SU-DHL-6 (cell line): ENCODE results near the gene ARIH1.
"Not testable (repeated sequence)": the region's sequence is repeated elsewhere in the genome, so short reads cannot be mapped to it uniquely, and the experiment has no call there.

Experiments used
- H2AFZ ChIP-seq: fragments of 200-600 bp; sonication (generic); 2 replicates; pipeline ENCODE4 v1.6.1; 2014; ENCODE audit warnings: low read depth, mild to moderate bottlenecking, moderate library complexity, mixed read lengths, antibody characterized with exemption, low read length; ENCODE audit not compliant: severe bottlenecking
- H3F3A ChIP-seq: fragments of 200-600 bp; shearing (Covaris generic); 2 replicates; pipeline ENCODE4 v1.6.0; 2016; ENCODE audit warnings: antibody characterized with exemption, mild to moderate bottlenecking; ENCODE audit not compliant: insufficient read depth
- H3K27ac ChIP-seq: fragments of 200-600 bp; sonication (generic); 2 replicates; pipeline ENCODE4 v1.5.1; 2016; ENCODE audit warnings: low read depth, mild to moderate bottlenecking, low read length, moderate library complexity, mixed read lengths
- H3K27me3 ChIP-seq: fragments of 200-600 bp; sonication (generic), shearing (Covaris generic); 2 replicates; pipeline ENCODE4 v1.6.0; 2014; ENCODE audit warnings: mild to moderate bottlenecking, low read length
- H3K36me3 ChIP-seq: fragments of 200-600 bp; sonication (generic); 2 replicates; pipeline ENCODE4 v1.6.1; 2014; ENCODE audit warnings: mild to moderate bottlenecking, low read length, mixed read lengths
- H3K4me2 ChIP-seq: fragments of 300-600, 200-600 bp; shearing (Covaris generic), sonication (generic); 2 replicates; pipeline ENCODE4 v1.6.0; 2014; ENCODE audit warnings: low read length, low read depth, mild to moderate bottlenecking; ENCODE audit not compliant: poor library complexity, severe bottlenecking
- H3K4me3 ChIP-seq: fragments of 200-600 bp; sonication (generic); 2 replicates; pipeline ENCODE4 v1.5.1; 2014; ENCODE audit warnings: antibody characterized with exemption, low read length, mild to moderate bottlenecking, mixed read lengths; ENCODE audit not compliant: insufficient read depth, poor library complexity, severe bottlenecking
- H3K79me2 ChIP-seq: fragments of 200-600 bp; sonication (generic); 2 replicates; pipeline ENCODE4 v1.6.1; 2014; ENCODE audit warnings: mild to moderate bottlenecking, low read length, moderate library complexity; ENCODE audit not compliant: insufficient read depth
- H3K9ac ChIP-seq: fragments of 200-600 bp; sonication (generic); 2 replicates; pipeline ENCODE4 v1.7.0; 2014; ENCODE audit warnings: mild to moderate bottlenecking, low read length
- H3K9me2 ChIP-seq: fragments of 200-600 bp; sonication (generic); replicated peaks from 2 replicates; pipeline ENCODE4 v1.6.1; 2014; ENCODE audit warnings: low read length; ENCODE audit not compliant: insufficient read depth
- H3K9me3 ChIP-seq: fragments of 200-600 bp; sonication (generic); 2 replicates; pipeline ENCODE4 v1.6.1; 2014; ENCODE audit warnings: low read length, mixed read lengths; ENCODE audit not compliant: insufficient read depth
- H4K20me1 ChIP-seq: fragments of 200-600 bp; sonication (generic); 2 replicates; pipeline ENCODE4 v1.6.1; 2014; ENCODE audit warnings: low read depth, mild to moderate bottlenecking, antibody characterized with exemption, low read length, moderate library complexity, mixed read lengths
- EZH2phosphoT487 ChIP-seq: fragments of 200-600 bp; sonication (generic), shearing (Covaris generic); conservative IDR thresholded peaks from 2 replicates; pipeline ENCODE4 v1.6.1; 2018; ENCODE audit warnings: mild to moderate bottlenecking, antibody characterized with exemption, low read length, moderate library complexity, mixed read lengths
- TF ChIP-seq, protein P1 (sequence below): fragments of 200-600 bp; sonication (generic); IDR thresholded peaks from one replicate; pipeline ENCODE4 v1.5.1; 2017; ENCODE audit warnings: antibody characterized with exemption, mild to moderate bottlenecking, low read length, moderate library complexity; ENCODE audit not compliant: insufficient read depth, poor library complexity, severe bottlenecking

The ARIH1 gene, protein sequence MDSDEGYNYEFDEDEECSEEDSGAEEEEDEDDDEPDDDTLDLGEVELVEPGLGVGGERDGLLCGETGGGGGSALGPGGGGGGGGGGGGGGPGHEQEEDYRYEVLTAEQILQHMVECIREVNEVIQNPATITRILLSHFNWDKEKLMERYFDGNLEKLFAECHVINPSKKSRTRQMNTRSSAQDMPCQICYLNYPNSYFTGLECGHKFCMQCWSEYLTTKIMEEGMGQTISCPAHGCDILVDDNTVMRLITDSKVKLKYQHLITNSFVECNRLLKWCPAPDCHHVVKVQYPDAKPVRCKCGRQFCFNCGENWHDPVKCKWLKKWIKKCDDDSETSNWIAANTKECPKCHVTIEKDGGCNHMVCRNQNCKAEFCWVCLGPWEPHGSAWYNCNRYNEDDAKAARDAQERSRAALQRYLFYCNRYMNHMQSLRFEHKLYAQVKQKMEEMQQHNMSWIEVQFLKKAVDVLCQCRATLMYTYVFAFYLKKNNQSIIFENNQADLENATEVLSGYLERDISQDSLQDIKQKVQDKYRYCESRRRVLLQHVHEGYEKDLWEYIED

DNA sequence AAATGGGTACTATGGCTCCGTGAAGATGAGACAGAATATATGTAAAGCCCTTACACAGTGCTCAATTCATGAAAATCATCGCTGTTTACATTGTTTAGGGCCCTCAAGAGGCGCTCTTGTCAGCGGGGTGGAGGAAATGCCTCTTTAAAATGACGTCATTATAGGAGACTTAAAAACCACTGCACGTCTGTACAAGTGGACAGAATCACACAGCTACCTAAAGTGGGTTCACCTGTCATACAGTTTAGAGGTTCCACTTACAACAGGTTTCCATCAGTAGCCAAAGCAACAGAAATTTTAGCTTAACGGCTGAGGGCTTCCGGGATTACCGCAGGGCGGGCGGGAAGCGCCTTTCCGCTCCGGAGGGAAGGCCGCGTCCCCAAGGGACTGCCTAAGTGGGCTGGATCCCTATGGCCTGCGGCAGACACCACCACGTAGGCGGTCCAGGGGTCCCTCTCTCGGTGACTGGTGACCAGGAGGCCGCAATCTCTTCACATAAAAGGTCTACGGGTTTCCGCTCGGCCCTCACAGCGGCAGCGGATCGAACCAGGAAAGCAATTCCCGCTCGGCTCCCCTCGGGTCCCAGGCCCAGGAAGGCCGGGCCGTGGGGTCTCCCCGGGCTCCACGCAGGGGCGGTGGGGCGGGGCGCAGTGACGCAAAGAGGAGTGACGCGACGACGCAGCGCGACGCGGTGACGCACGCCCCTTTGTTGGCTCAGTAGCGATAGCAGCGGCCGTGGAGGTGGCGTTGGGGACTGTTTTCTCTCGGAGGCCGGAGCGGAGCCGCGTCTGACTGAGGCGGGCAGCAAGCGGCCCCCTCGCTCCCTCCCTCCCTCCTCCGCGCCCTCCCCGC lies at the start of gene ARIH1:
Gene ARIH1, plus strand, starts transcription at position 717 of the 852 bp plus-strand sequence. CDS start 310 bp downstream, outside the sequence.
- no peaks in the 10 kb centered on the region for H3K9me2 ChIP-seq
- TF ChIP-seq EZH2phosphoT487, result no peak
- TF ChIP-seq, protein P1, sequence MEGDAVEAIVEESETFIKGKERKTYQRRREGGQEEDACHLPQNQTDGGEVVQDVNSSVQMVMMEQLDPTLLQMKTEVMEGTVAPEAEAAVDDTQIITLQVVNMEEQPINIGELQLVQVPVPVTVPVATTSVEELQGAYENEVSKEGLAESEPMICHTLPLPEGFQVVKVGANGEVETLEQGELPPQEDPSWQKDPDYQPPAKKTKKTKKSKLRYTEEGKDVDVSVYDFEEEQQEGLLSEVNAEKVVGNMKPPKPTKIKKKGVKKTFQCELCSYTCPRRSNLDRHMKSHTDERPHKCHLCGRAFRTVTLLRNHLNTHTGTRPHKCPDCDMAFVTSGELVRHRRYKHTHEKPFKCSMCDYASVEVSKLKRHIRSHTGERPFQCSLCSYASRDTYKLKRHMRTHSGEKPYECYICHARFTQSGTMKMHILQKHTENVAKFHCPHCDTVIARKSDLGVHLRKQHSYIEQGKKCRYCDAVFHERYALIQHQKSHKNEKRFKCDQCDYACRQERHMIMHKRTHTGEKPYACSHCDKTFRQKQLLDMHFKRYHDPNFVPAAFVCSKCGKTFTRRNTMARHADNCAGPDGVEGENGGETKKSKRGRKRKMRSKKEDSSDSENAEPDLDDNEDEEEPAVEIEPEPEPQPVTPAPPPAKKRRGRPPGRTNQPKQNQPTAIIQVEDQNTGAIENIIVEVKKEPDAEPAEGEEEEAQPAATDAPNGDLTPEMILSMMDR, result peak; percentile 37
- H3K4me3 ChIP-seq, result peak within 1 kb of the TSS; percentile 83
- peak within 1 kb of the TSS; percentile 96 for H3K4me2 ChIP-seq
- peaks cover 9% of the 10 kb centered on the region for H3K36me3 ChIP-seq
- no peaks in the 10 kb centered on the region for H3K27me3 ChIP-seq
- peak within 1 kb of the TSS; percentile 89 for H3K9ac ChIP-seq
- peaks cover 20% of the 10 kb centered on the region for H3F3A ChIP-seq
- H3K9me3 ChIP-seq, result no peaks in the 10 kb centered on the region
- peak within 1 kb of the TSS; percentile 87 for H3K27ac ChIP-seq
- peaks cover 5% of the 10 kb centered on the region for H4K20me1 ChIP-seq
- peak within 1 kb of the TSS; percentile 89 for H2AFZ ChIP-seq
- peaks cover 46% of the 10 kb centered on the region for H3K79me2 ChIP-seq

DNA sequence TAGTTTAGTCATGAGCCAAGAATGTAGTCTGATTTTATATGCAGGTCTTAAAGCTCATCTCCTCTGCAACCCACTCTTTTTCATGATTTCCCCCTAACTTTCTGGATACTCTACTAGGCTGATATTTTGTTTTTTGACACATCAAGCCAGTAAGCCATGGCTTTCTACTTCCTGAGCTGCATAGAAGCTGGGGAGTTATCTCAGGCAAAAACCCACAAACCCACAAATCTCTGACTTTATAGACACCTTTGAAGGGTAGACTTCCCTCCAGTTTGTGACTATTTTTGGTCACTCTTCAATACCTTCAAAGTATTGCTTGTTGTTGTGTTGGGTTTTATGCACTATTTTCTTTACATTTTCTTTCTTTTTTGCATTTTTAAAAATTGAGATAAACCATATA lies 47.4 kb upstream of the ARIH1 start:
- no peaks in the 10 kb centered on the region for H3K9me2 ChIP-seq
- no peak overlapping the region for H3K9ac ChIP-seq
- H3K79me2 ChIP-seq, result no peaks in the 10 kb centered on the region
- no peaks in the 10 kb centered on the region for H3K36me3 ChIP-seq
- H3K27me3 ChIP-seq, result no peaks in the 10 kb centered on the region
- H3F3A ChIP-seq, result no peaks in the 10 kb centered on the region
- H3K4me2 ChIP-seq, result no peak overlapping the region
- H3K9me3 ChIP-seq, result peaks cover 9% of the 10 kb centered on the region; the same call in 1 of the 2 replicates
- H4K20me1 ChIP-seq, result no peaks in the 10 kb centered on the region
- H2AFZ ChIP-seq, result no peak overlapping the region
- H3K4me3 ChIP-seq, result no peak overlapping the region
- TF ChIP-seq, protein P1, result no peak
- TF ChIP-seq EZH2phosphoT487, result no peak
- H3K27ac ChIP-seq, result no peak overlapping the region

DNA sequence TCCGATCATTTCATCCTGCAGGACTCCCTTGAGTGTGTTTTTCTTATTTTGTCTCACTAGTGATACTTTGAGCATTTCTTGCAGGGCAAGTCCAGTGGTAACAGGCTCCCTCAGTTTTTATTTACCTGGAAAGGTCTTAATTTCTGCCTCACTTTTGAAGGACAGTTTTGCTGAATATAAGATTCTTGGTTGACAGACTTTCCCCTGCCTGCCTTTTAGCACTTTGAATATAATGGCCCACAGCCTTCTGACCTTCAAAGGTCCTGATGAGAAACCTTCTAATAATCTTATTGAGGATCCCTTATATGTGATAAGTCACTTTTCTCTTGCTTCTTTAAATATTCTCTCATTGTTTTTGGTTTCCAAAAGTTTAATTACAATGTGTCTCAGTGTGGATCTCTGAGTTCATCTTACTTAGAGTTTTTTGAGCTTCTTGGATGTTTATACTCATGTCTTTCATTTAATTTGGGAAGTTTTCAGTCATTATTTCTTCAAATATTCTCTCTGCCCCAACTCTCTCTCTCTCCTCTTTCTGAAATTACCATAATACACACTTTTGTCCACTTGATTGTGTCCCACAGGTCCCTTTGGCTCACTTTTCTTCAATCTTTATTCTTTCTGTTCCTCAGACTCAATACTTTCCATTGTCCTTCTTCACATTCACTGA lies 36.3 kb upstream of the ARIH1 start:
- Histone ChIP-seq H3K9ac (no peak overlapping the region), H3F3A (no peaks in the 10 kb centered on the region), H3K79me2 (no peaks in the 10 kb centered on the region), H3K4me2 (no peak overlapping the region), H3K36me3 (no peaks in the 10 kb centered on the region), H2AFZ (no peak overlapping the region), H3K27me3 (no peaks in the 10 kb centered on the region), H3K9me2 (no peaks in the 10 kb centered on the region), H3K4me3 (no peak overlapping the region), H3K27ac (no peak overlapping the region), H3K9me3 (no peaks in the 10 kb centered on the region; the same call in 1 of the 2 replicates), H4K20me1 (no peaks in the 10 kb centered on the region)
- TF ChIP-seq, protein P1, result no peak
- no peak for TF ChIP-seq EZH2phosphoT487

DNA sequence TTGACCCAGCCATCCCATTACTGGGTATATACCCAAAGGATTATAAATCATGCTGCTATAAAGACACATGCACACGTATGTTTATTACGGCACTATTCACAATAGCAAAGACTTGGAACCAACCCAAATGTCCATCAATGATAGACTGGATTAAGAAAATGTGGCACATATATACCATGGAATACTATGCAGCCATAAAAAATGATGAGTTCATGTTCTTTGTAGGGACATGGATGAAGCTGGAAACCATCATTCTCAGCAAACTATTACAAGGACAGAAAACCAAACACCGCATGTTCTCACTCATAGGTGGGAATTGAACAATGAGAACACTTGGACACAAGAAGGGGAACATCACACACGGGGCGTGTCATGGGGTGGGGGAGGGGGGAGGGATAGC lies 31.3 kb upstream of the ARIH1 start:
- not testable (repeated sequence) for H3K79me2 ChIP-seq, H2AFZ ChIP-seq, H3K4me2 ChIP-seq, H3K27me3 ChIP-seq, H3K9me2 ChIP-seq, H3K4me3 ChIP-seq, H4K20me1 ChIP-seq, H3K36me3 ChIP-seq, H3K9me3 ChIP-seq, H3K27ac ChIP-seq, H3K9ac ChIP-seq, H3F3A ChIP-seq
